Mammary epithelial cell (primary cell): ENCODE measurements around the gene ZAR1L.

ENCODE experiments used
- EZH2 ChIP-seq: IDR thresholded peaks from 2 replicates; pipeline ENCODE4 v1.6.1; 2012; ENCODE audit warnings: low read length, inconsistent platforms, borderline replicate concordance
- TF ChIP-seq, protein P1 (sequence below), 2 donors: IDR thresholded peaks in 1 of 2; conservative IDR thresholded peaks in 1 of 2; 2 replicates each; pipeline ENCODE4 v1.5.1; 2011 to 2012; ENCODE audit warnings: inconsistent platforms in 2 of 2, low read length in 2 of 2, mild to moderate bottlenecking in 2 of 2, control low read depth in 1 of 2, low read depth in 1 of 2; ENCODE audit not compliant: insufficient read depth in 1 of 2; ENCODE audit errors: extremely low read depth in 1 of 2

DNA sequence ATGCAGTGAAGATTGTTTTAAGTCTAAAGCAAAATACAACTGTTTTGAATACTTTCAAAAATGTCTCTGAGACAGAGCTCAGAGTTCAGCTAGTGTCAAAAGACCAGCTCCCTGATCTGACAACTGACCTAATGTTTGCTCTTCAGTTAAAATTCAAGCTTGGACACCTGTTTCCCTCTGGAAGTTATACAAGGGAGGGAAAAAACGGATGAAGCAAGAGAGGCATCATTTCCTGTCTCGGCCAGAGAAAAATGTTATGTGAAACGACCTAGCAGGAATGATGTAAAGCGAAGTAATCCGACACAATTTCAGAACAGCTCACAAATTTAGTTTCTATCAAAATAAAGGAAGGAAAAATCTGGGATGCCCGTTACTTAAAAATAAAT lies 59.4 kb downstream of the ZAR1L start:
- TF ChIP-seq, protein P1, sequence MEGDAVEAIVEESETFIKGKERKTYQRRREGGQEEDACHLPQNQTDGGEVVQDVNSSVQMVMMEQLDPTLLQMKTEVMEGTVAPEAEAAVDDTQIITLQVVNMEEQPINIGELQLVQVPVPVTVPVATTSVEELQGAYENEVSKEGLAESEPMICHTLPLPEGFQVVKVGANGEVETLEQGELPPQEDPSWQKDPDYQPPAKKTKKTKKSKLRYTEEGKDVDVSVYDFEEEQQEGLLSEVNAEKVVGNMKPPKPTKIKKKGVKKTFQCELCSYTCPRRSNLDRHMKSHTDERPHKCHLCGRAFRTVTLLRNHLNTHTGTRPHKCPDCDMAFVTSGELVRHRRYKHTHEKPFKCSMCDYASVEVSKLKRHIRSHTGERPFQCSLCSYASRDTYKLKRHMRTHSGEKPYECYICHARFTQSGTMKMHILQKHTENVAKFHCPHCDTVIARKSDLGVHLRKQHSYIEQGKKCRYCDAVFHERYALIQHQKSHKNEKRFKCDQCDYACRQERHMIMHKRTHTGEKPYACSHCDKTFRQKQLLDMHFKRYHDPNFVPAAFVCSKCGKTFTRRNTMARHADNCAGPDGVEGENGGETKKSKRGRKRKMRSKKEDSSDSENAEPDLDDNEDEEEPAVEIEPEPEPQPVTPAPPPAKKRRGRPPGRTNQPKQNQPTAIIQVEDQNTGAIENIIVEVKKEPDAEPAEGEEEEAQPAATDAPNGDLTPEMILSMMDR (conservative IDR thresholded peaks at IDR 0.05 in 1 of 2, IDR thresholded peaks at IDR 0.05 in 1 of 2; ENCODE audit: extremely low read depth in 1 of 2, insufficient read depth in 1 of 2, low read depth in 1 of 2, low read length in 2 of 2), result no peak
- TF ChIP-seq EZH2, result no peak
